Mucosa of stomach (tissue), 1 donor: ENCODE results near the gene PAIP2B.
"Not testable (repeated sequence)": the region's sequence is repeated elsewhere in the genome, so short reads cannot be mapped to it uniquely, and the experiment has no call there.

Experiments used
- H3K27me3 ChIP-seq: one replicate; pipeline ENCODE4 v1.7.0; 2013; ENCODE audit warnings: mild to moderate bottlenecking, low read length; ENCODE audit not compliant: control insufficient read depth, insufficient read depth
- H3K36me3 ChIP-seq: one replicate; pipeline ENCODE4 v1.7.0; 2013; ENCODE audit warnings: low read length; ENCODE audit not compliant: control insufficient read depth, insufficient read depth
- H3K4me1 ChIP-seq: one replicate; pipeline ENCODE4 v1.7.0; 2013; ENCODE audit warnings: mild to moderate bottlenecking, low read length; ENCODE audit not compliant: control insufficient read depth, insufficient read depth
- H3K4me3 ChIP-seq: one replicate; pipeline ENCODE4 v1.7.0; 2013; ENCODE audit warnings: low read length
- H3K9ac ChIP-seq: one replicate; pipeline ENCODE4 v1.7.0; 2013; ENCODE audit warnings: mild to moderate bottlenecking, low read length, moderate library complexity
- H3K9me3 ChIP-seq: one replicate; pipeline ENCODE4 v1.7.0; 2013; ENCODE audit warnings: mild to moderate bottlenecking, low read length, moderate library complexity; ENCODE audit not compliant: control insufficient read depth
- donor health status: Pancreatic carcinoma.

PAIP2B gene

GRCh38 chr2:71243634-71244301 is 16.9 kb upstream of the PAIP2B start:
- Histone ChIP-seq H3K4me1 (no peaks in the 10 kb centered on the region), H3K9me3 (no peaks in the 10 kb centered on the region), H3K4me3 (no peak overlapping the region), H3K36me3 (no peaks in the 10 kb centered on the region), H3K9ac (no peak overlapping the region), H3K27me3 (no peaks in the 10 kb centered on the region)

DNA sequence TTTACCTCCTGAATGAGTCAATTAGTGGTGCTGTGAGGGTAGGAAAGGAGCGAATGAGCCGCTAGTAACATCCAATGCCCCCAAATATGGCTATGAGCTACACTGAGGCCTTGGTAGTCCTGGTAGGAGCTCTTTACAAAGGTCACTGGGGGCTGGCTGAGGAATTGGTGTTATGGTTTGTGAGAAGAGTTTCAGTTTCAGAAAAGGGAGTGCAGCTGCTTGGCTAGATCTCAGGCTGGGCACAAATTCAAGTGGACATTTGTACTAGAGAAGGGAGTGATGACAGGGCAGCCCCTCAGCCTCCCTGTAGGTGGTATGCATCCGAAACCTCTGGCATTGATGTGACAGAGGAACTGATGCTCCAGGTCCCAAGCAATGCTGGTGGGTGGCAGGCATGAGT is 13.9 kb upstream of the PAIP2B start:
- no peaks in the 10 kb centered on the region for H3K36me3 ChIP-seq
- no peak overlapping the region for H3K9ac ChIP-seq
- H3K4me3 ChIP-seq = no peak overlapping the region
- H3K9me3 ChIP-seq = no peaks in the 10 kb centered on the region
- H3K4me1 ChIP-seq = no peaks in the 10 kb centered on the region
- no peaks in the 10 kb centered on the region for H3K27me3 ChIP-seq

- Histone ChIP-seq H3K9ac (no peak overlapping the region), H3K4me3 (no peak overlapping the region), H3K4me1 (no peaks in the 10 kb centered on the region), H3K36me3 (no peaks in the 10 kb centered on the region), H3K9me3 (no peaks in the 10 kb centered on the region), H3K27me3 (no peaks in the 10 kb centered on the region)
These were observed 11.2 kb upstream of the PAIP2B start for GRCh38 chr2:71238089-71238488.

- Histone ChIP-seq H3K4me1 (no peaks in the 10 kb centered on the region), H3K9me3 (no peaks in the 10 kb centered on the region), H3K27me3 (no peaks in the 10 kb centered on the region), H3K36me3 (no peaks in the 10 kb centered on the region), H3K4me3 (no peak overlapping the region), H3K9ac (no peak overlapping the region)
These were observed 9.2 kb upstream of the PAIP2B start for GRCh38 chr2:71235930-71236587.

DNA sequence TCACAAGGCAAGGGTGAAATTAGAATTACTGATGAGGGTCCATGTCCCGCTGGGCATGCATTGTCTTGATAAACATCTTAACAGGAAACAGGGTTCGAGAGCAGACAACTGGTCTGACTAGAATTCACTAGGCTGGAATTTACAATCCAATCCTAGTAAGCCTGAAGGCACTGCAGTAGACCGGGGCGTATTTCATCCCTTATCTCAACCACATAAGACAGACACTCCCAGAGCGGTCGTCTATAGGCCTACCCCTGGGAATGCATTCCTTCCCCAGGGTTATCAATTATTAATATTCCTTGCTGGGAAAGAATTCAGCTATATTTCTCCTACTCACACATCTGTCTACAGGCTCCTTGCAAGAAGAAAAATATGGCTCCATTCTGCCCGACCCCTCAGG is 6.2 kb upstream of the PAIP2B start:
- H3K4me3 ChIP-seq, H3K9me3 ChIP-seq, H3K36me3 ChIP-seq, H3K9ac ChIP-seq, H3K27me3 ChIP-seq, H3K4me1 ChIP-seq: not testable (repeated sequence)

GRCh38 chr2:71226096-71226964 is 573 bp downstream of the PAIP2B start:
- H3K4me1 ChIP-seq = peaks cover 5% of the 10 kb centered on the region
- H3K9ac ChIP-seq = peak overlapping the region; percentile 76
- H3K27me3 ChIP-seq = no peaks in the 10 kb centered on the region
- no peaks in the 10 kb centered on the region for H3K9me3 ChIP-seq
- H3K36me3 ChIP-seq = no peaks in the 10 kb centered on the region
- H3K4me3 ChIP-seq = peak overlapping the region; percentile 89

GRCh38 chr2:71224935-71225334 is 2.0 kb downstream of the PAIP2B start:
- no peak overlapping the region for H3K9ac ChIP-seq
- no peaks in the 10 kb centered on the region for H3K9me3 ChIP-seq
- H3K4me1 ChIP-seq = peaks cover 5% of the 10 kb centered on the region
- no peaks in the 10 kb centered on the region for H3K27me3 ChIP-seq
- no peaks in the 10 kb centered on the region for H3K36me3 ChIP-seq
- no peak overlapping the region for H3K4me3 ChIP-seq

GRCh38 chr2:71224457-71224856 is 2.4 kb downstream of the PAIP2B start:
- Histone ChIP-seq H3K9ac (no peak overlapping the region), H3K4me1 (peaks cover 5% of the 10 kb centered on the region), H3K27me3 (no peaks in the 10 kb centered on the region), H3K9me3 (no peaks in the 10 kb centered on the region), H3K36me3 (no peaks in the 10 kb centered on the region), H3K4me3 (no peak overlapping the region)

- no peaks in the 10 kb centered on the region for H3K9me3 ChIP-seq
- H3K4me3 ChIP-seq = no peak overlapping the region
- H3K27me3 ChIP-seq = no peaks in the 10 kb centered on the region
- H3K36me3 ChIP-seq = no peaks in the 10 kb centered on the region
- no peak overlapping the region for H3K9ac ChIP-seq
- peaks cover 5% of the 10 kb centered on the region for H3K4me1 ChIP-seq
These were observed 3.1 kb downstream of the PAIP2B start for GRCh38 chr2:71223767-71224333.

DNA sequence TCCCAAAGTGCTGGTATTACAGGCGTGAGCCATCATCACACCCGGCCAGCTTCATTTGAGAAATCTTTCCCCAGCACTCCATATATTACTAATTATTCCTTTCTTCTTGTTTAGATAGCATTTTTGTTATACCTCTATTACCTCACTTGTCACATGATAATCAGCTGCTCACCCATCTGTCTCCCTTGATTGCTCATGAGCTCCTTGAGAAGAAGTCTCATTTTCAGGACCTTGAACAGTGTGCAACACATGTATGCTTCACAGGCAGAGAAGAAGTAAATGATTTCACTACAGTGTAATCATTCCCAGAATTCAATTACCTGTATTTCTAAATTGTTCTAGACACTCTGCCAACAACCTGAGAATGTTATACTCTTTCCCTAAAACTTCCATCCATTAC is 6.2 kb downstream of the PAIP2B start:
- Histone ChIP-seq H3K4me1 (no peaks in the 10 kb centered on the region), H3K4me3 (no peak overlapping the region), H3K27me3 (no peaks in the 10 kb centered on the region), H3K9ac (no peak overlapping the region), H3K36me3 (no peaks in the 10 kb centered on the region), H3K9me3 (no peaks in the 10 kb centered on the region)

GRCh38 chr2:71216501-71216900 is 10.4 kb downstream of the PAIP2B start:
- no peak overlapping the region for H3K4me3 ChIP-seq
- no peaks in the 10 kb centered on the region for H3K27me3 ChIP-seq

GRCh38 chr2:71215447-71215846 is 11.5 kb downstream of the PAIP2B start:
- no peaks in the 10 kb centered on the region for H3K9me3 ChIP-seq
- H3K27me3 ChIP-seq = no peaks in the 10 kb centered on the region
- H3K4me3 ChIP-seq = no peak overlapping the region
- H3K4me1 ChIP-seq = peaks cover 1% of the 10 kb centered on the region
- H3K36me3 ChIP-seq = no peaks in the 10 kb centered on the region
- H3K9ac ChIP-seq = no peak overlapping the region

More at GRCh38 chr2:71216501-71216900, 10.4 kb downstream of the PAIP2B start:
- Histone ChIP-seq H3K36me3 (no peaks in the 10 kb centered on the region), H3K9me3 (no peaks in the 10 kb centered on the region), H3K9ac (no peak overlapping the region), H3K4me1 (no peaks in the 10 kb centered on the region)
